Measurements from ENCODE around the gene SHC4.

DNA sequence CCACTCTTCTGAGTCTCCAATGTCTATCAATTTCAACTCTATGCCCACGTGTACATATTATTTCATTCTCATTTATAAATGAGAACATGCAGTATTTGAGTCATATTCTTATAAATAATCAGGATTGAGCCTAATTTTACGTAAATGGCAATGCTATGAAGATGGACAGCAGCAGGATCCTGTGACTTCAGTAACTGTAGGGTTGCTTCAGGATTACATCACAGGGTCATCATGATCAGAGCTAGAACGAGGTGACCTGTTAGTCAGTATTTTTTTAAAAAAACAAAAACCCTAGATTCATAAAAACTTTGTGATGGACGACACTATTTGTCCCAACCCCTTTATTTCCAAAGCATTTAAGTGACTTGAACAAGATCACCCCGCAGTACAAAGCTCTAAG lies 21.8 kb downstream of the SHC4 start:
- TF ChIP-seq, protein P1, sequence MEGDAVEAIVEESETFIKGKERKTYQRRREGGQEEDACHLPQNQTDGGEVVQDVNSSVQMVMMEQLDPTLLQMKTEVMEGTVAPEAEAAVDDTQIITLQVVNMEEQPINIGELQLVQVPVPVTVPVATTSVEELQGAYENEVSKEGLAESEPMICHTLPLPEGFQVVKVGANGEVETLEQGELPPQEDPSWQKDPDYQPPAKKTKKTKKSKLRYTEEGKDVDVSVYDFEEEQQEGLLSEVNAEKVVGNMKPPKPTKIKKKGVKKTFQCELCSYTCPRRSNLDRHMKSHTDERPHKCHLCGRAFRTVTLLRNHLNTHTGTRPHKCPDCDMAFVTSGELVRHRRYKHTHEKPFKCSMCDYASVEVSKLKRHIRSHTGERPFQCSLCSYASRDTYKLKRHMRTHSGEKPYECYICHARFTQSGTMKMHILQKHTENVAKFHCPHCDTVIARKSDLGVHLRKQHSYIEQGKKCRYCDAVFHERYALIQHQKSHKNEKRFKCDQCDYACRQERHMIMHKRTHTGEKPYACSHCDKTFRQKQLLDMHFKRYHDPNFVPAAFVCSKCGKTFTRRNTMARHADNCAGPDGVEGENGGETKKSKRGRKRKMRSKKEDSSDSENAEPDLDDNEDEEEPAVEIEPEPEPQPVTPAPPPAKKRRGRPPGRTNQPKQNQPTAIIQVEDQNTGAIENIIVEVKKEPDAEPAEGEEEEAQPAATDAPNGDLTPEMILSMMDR (IDR thresholded peaks at IDR 0.05) = no peak
- TF ChIP-seq EZH2 (IDR thresholded peaks at IDR 0.05) = no peak
- no peak for TF ChIP-seq EZH2phosphoT487 (IDR thresholded peaks at IDR 0.05)
